Right atrium auricular region (tissue), 2 donors: ENCODE data around the gene FNDC10. TPM values are rescaled to one million over a fixed set of nuclear protein-coding genes. Genes with fewer than 3 reads are reported as not detected.
A peak's percentile ranks its signal among the peaks of the same experiment; 100 is the strongest.

ENCODE experiments used
- DNase-seq: peaks from one replicate; pipeline ENCODE4 v3.0.0-alpha.2; 2019; ENCODE audit warnings: low spot score
- H3K27ac ChIP-seq, 2 donors: fragments of 200-600 bp; sonication (generic); 1 replicate in 1 of 2; 2 replicates in 1 of 2; pipeline ENCODE4 v1.5.1; 2016 to 2019
- H3K27me3 ChIP-seq, 2 donors: fragments of 200-600 bp; sonication (generic); one replicate each; pipeline versions ENCODE4 v1.5.1 to v1.6.0; 2017 to 2019
- H3K36me3 ChIP-seq: fragments of 200-600 bp; sonication (generic); one replicate; pipeline ENCODE4 v1.5.1; 2016
- H3K4me1 ChIP-seq, 2 donors: fragments of 200-600 bp; sonication (generic); one replicate each; pipeline versions ENCODE4 v1.5.1 to v1.6.0; 2017 to 2019
- H3K4me3 ChIP-seq, 2 donors: fragments of 200-600 bp; sonication (generic); 1 replicate in 1 of 2; 2 replicates in 1 of 2; pipeline ENCODE4 v1.5.1; 2017 to 2019; ENCODE audit warnings: mild to moderate bottlenecking in 1 of 2, moderate library complexity in 1 of 2
- H3K9me3 ChIP-seq, 2 donors: fragments of 200-600 bp; sonication (generic); one replicate each; pipeline ENCODE4 v1.5.1; 2019
- total RNA-seq, 2 donors: library from RNA; depleted of rRNA; stranded (reverse); fragments of >200 nt; gene quantifications; one replicate each; pipeline ENCODE4 v1.1.0, GENCODE V29; 2016
- TF ChIP-seq, protein P1 (sequence below), 2 donors: fragments of 200-600 bp; sonication (generic); IDR thresholded peaks; one replicate each; pipeline ENCODE4 v1.5.1; 2019; ENCODE audit warnings: antibody characterized with exemption in 2 of 2

The FNDC10 gene
- total RNA-seq, 2 donors from 2014 or later, result 2.5 to 2.7 TPM

DNA sequence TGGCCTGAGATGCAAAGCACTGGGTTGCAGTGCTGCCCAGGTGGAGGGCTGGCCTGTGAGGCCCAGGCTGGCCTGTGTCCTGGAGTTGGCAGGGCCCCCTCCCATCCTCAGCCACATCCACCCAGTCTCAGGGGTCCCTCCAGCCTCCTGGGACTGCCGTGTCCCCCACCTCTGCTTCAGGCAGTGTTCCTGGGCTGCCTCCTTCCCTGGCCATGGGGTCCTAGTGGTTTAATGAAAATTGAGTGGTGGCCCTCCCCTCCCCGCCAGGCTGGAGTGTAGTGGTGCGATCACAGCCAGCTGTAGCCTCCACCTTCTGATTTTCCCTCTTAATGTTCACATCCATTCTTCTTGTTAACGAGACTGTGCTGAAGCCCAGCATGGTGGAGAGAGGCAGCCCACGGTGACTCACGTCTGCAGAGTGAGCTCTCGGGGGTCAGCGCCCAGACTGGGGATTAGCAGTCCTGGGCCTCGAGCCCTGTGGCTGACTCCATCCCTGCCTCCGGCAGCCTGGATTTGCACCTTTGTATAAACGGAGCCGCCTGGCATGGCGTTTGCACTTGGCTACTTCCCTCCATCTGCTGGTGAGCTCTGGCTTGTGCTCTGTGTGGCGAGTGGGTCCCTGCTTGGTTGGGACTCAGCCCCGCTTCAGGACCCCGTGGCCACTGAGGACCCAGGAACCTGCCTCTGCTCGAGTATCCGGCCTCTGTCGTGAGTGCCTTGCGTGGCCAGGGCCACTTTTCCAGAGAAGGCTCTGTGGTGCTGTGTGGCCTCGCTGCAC, 22.3 kb upstream of the FNDC10 start:
- Histone ChIP-seq H3K36me3 (no peaks in the 10 kb centered on the region), H3K9me3 (no peaks in the 10 kb centered on the region), H3K27me3 (no peaks in the 10 kb centered on the region), H3K4me3 (no peak overlapping the region), H3K27ac (no peak overlapping the region), H3K4me1 (peaks cover 0 to 42% of the 10 kb centered on the region in 2 donors)
- no peak for DNase-seq
- TF ChIP-seq, protein P1, sequence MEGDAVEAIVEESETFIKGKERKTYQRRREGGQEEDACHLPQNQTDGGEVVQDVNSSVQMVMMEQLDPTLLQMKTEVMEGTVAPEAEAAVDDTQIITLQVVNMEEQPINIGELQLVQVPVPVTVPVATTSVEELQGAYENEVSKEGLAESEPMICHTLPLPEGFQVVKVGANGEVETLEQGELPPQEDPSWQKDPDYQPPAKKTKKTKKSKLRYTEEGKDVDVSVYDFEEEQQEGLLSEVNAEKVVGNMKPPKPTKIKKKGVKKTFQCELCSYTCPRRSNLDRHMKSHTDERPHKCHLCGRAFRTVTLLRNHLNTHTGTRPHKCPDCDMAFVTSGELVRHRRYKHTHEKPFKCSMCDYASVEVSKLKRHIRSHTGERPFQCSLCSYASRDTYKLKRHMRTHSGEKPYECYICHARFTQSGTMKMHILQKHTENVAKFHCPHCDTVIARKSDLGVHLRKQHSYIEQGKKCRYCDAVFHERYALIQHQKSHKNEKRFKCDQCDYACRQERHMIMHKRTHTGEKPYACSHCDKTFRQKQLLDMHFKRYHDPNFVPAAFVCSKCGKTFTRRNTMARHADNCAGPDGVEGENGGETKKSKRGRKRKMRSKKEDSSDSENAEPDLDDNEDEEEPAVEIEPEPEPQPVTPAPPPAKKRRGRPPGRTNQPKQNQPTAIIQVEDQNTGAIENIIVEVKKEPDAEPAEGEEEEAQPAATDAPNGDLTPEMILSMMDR (IDR thresholded peaks at IDR 0.05), result no peak

DNA sequence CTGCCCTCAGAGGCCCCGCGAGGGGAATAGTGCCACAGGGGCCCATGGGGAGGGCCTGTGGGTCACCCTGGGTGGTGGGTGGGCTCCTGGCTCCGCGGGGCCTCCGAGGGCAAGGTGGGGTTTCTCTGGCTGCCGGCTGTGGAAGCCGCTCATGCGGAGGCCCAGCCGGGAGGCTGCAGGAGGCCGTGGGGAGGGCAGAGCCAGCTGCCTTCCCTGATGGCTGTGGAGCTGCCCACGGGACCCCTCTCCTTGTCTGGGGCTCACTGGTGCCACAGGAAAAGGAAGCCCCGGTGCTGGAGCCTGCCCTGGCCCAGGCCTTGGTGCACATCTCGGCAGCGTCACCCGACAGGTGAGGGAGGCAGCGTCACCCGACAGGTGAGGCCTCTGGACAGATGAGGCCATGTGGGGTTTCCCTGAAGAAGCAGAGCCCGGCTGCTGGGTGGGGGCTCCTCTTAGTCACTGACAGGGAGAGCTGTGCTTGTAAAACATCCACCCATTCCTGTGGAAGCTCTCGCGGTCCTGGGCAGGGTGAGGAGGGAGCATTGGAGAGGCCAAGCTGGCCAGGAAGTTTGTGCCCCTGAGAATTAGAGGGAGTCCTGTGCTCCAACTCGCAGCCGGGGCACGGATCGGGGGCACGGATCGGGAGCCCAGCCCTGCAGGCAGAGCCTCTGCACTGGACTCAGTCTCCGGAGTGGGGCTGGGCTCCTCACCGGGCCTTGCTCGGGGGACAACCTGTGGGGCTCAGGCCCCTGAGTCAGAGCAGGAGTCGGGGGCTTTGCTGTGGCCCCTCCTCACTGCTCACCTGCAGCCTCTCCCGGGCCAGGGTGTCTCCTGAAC, 21.5 kb upstream of the FNDC10 start:
- H3K36me3 ChIP-seq, result no peaks in the 10 kb centered on the region
- no peaks in the 10 kb centered on the region for H3K9me3 ChIP-seq
- DNase-seq, result no peak
- TF ChIP-seq, protein P1 (IDR thresholded peaks at IDR 0.05), result no peak
- no peaks in the 10 kb centered on the region for H3K27me3 ChIP-seq
- H3K4me1 ChIP-seq, result peaks cover 0 to 50% of the 10 kb centered on the region in 2 donors
- no peak overlapping the region for H3K4me3 ChIP-seq
- H3K27ac ChIP-seq, result no peak overlapping the region

GRCh38 chr1:1620433-1621139, 20.7 kb upstream of the FNDC10 start:
- H3K4me1 ChIP-seq, result peaks cover 0 to 44% of the 10 kb centered on the region in 2 donors
- DNase-seq, result no peak
- H3K4me3 ChIP-seq, result no peak overlapping the region
- H3K27ac ChIP-seq, result peak overlapping the region in 1 of 2 donors; percentile 47
- H3K36me3 ChIP-seq, result no peaks in the 10 kb centered on the region
- TF ChIP-seq, protein P1 (IDR thresholded peaks at IDR 0.05), result no peak
- H3K27me3 ChIP-seq, result no peaks in the 10 kb centered on the region
- no peaks in the 10 kb centered on the region for H3K9me3 ChIP-seq

GRCh38 chr1:1619917-1620361, 20.0 kb upstream of the FNDC10 start:
- H3K4me1 ChIP-seq, result peaks cover 0 to 39% of the 10 kb centered on the region in 2 donors
- DNase-seq, result no peak
- no peaks in the 10 kb centered on the region for H3K27me3 ChIP-seq
- TF ChIP-seq, protein P1 (IDR thresholded peaks at IDR 0.05), result no peak
- H3K4me3 ChIP-seq, result no peak overlapping the region
- peak overlapping the region; percentile 40 to 47 for H3K27ac ChIP-seq
- no peaks in the 10 kb centered on the region for H3K9me3 ChIP-seq
- no peaks in the 10 kb centered on the region for H3K36me3 ChIP-seq

DNA sequence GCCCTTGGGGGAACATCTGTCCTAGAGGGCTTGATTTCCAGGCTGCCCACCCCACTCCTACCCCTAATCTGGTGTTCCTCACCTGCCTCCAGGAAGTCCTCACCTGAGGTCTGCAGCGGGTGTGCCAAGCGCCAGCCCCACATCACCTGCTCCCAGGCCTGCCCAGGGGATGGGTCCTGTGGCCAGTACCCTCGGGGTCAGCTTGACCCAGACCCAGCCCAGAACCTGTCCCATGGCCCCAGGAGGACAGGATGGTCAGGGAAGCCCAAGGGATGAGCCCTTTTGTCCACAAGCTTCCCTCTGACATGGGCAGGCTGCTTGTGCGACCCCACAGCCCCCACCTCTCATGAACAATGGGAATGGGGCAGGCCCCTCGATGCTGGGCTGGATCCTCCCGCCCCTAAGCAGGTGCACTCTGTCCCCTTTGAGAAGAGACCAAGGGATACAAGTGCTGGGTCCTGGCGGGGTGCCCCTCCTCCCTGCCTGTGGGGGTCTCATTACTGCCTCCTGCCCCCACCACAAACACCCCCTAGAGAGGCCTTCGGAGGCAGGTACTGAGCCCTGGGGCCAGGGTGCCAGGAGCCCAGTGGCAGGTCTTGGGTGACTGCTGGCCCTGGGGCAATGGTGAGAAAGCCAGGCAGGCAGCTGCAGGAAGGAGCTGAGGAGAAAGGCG, 18.6 kb upstream of the FNDC10 start:
- Histone ChIP-seq H3K27ac (no peak overlapping the region), H3K9me3 (no peaks in the 10 kb centered on the region), H3K4me3 (no peak overlapping the region), H3K4me1 (peaks cover 0 to 48% of the 10 kb centered on the region in 2 donors), H3K36me3 (no peaks in the 10 kb centered on the region), H3K27me3 (no peaks in the 10 kb centered on the region)
- TF ChIP-seq, protein P1 (IDR thresholded peaks at IDR 0.05), result no peak
- no peak for DNase-seq
